Upper lobe of left lung (tissue), 4 donors: ENCODE results near the gene ITPR2.

Source experiments
- POLR2A ChIP-seq, 4 donors: fragments of 450-650 bp; IDR thresholded peaks; one replicate each; pipeline ENCODE4 v1.5.1; 2016 to 2017; ENCODE audit warnings: antibody characterized with exemption in 4 of 4, mild to moderate bottlenecking in 2 of 4
- TF ChIP-seq, protein P1 (sequence below), 6 experiments: fragments of 450-650 bp in 4 of 6; fragments of 200-600 bp in 2 of 6; sonication (generic) in 2 of 6; IDR thresholded peaks; one replicate each; pipeline ENCODE4 v1.5.1; 2016 to 2019; ENCODE audit warnings: antibody characterized with exemption in 6 of 6

DNA sequence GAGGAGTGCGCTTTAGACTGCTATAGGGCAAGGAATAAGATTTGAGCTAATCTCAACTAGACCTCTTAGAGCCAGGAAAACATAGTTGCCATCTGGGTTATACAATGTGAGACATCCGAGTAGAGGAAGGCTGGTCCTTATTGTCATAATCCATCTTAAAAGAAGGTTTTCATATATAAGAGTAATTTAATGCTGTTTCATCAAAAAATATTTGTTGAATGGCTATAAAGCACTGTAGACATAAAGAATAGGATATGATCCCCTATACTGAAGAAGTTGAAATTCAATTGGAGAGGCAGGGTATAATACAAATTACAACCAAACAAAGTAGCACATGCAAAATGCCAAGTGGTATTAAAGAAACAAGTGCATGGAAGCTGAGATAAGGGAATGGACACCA is 343.1 kb downstream of the ITPR2 start:
- no peak for TF ChIP-seq POLR2A (IDR thresholded peaks at IDR 0.05)
- TF ChIP-seq, protein P1, sequence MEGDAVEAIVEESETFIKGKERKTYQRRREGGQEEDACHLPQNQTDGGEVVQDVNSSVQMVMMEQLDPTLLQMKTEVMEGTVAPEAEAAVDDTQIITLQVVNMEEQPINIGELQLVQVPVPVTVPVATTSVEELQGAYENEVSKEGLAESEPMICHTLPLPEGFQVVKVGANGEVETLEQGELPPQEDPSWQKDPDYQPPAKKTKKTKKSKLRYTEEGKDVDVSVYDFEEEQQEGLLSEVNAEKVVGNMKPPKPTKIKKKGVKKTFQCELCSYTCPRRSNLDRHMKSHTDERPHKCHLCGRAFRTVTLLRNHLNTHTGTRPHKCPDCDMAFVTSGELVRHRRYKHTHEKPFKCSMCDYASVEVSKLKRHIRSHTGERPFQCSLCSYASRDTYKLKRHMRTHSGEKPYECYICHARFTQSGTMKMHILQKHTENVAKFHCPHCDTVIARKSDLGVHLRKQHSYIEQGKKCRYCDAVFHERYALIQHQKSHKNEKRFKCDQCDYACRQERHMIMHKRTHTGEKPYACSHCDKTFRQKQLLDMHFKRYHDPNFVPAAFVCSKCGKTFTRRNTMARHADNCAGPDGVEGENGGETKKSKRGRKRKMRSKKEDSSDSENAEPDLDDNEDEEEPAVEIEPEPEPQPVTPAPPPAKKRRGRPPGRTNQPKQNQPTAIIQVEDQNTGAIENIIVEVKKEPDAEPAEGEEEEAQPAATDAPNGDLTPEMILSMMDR (IDR thresholded peaks at IDR 0.05), result no peak
